Endothelial cell of umbilical vein (primary cell): ENCODE data around the gene DPP10. TPM values are rescaled to one million over a fixed set of nuclear protein-coding genes. Genes with fewer than 3 reads are reported as not detected.

Source experiments
- BruUV-seq: library from RNA; stranded (reverse); fragments of 400-500 nt; replicated peaks from 2 replicates; lab custom pipeline; 2021; lab: Mats Ljungman, UMichigan
- CTCF ChIA-PET: fragments of 300-600, 350-600 bp; sonication (Branson Sonifier 250); formaldehyde crosslinking; loops from one replicate; lab custom pipeline; 2021; ENCODE audit warnings: antibody characterized with exemption, inconsistent platforms; lab: Charles Lee
- POLR2A ChIA-PET: fragments of 300-600, 350-600 bp; sonication (Branson Sonifier 250); formaldehyde crosslinking; loops from one replicate; lab custom pipeline; 2021; ENCODE audit warnings: antibody characterized with exemption, inconsistent platforms; lab: Charles Lee
- DNase-seq: peaks from one replicate; pipeline ENCODE4 v3.0.0-alpha.2; 2011; ENCODE audit warnings: low read depth, low spot score
- FAIRE-seq: peaks from 2 replicates; lab custom pipeline; 2011; peaks lifted over from hg19 to GRCh38; lab: Jason Lieb, UNC
- H2AFZ ChIP-seq: 2 replicates; pipeline ENCODE4 v1.6.0; 2012; ENCODE audit warnings: low read depth, low read length, control low read depth, inconsistent platforms
- H3K27ac ChIP-seq: 2 replicates; pipeline ENCODE4 v1.5.1; 2011; ENCODE audit warnings: low read depth, mild to moderate bottlenecking, control low read depth, low read length, moderate library complexity; ENCODE audit not compliant: insufficient read depth
- H3K27me3 ChIP-seq, 2 experiments: 2 replicates each; pipeline versions ENCODE4 v1.6.0 to v1.6.1; 2011; ENCODE audit warnings: low read length in 2 of 2, mixed read lengths in 1 of 2; ENCODE audit not compliant: control insufficient read depth in 2 of 2, insufficient read depth in 2 of 2
- H3K36me3 ChIP-seq, 2 experiments: 2 replicates in 1 of 2; 3 replicates in 1 of 2; pipeline ENCODE4 v1.5.1; 2011; ENCODE audit warnings: low read length in 2 of 2, mild to moderate bottlenecking in 1 of 2, moderate library complexity in 1 of 2; ENCODE audit not compliant: control insufficient read depth in 2 of 2, insufficient read depth in 2 of 2; ENCODE audit errors: extremely low read depth in 1 of 2
- H3K4me1 ChIP-seq: 3 replicates; pipeline ENCODE4 v1.5.1; 2011; ENCODE audit warnings: mild to moderate bottlenecking, low read length; ENCODE audit not compliant: control insufficient read depth, insufficient read depth; ENCODE audit errors: extremely low read depth
- H3K4me2 ChIP-seq: 2 replicates; pipeline ENCODE4 v1.6.1; 2011; ENCODE audit warnings: low read length, control low read depth, mixed read lengths; ENCODE audit not compliant: insufficient read depth
- H3K4me3 ChIP-seq, 3 experiments: fragments of 200-600 bp in 1 of 3; sonication (generic), shearing (Covaris generic) in 1 of 3; replicated peaks in 1 of 3; 2 replicates each; pipeline ENCODE4 v1.5.1; 2011 to 2016; ENCODE audit warnings: control low read depth in 3 of 3, low read length in 3 of 3, mild to moderate bottlenecking in 2 of 3, inconsistent platforms in 1 of 3, low read depth in 1 of 3, moderate library complexity in 1 of 3; ENCODE audit not compliant: insufficient read depth in 1 of 3
- H3K79me2 ChIP-seq: 2 replicates; pipeline ENCODE4 v1.6.0; 2012; ENCODE audit warnings: low read length, inconsistent platforms; ENCODE audit not compliant: control insufficient read depth, insufficient read depth
- H3K9ac ChIP-seq: replicated peaks from 2 replicates; pipeline ENCODE3; 2011; ENCODE audit warnings: low read length, control low read depth; ENCODE audit not compliant: insufficient read depth; ENCODE audit errors: extremely low read depth
- H3K9me1 ChIP-seq: replicated peaks from 3 replicates; pipeline ENCODE4 v1.6.0; 2011; ENCODE audit warnings: mild to moderate bottlenecking, low read length; ENCODE audit not compliant: control insufficient read depth, insufficient read depth; ENCODE audit errors: extremely low read depth
- H3K9me3 ChIP-seq: replicated peaks from 2 replicates; pipeline ENCODE4 v1.5.1; 2012; ENCODE audit warnings: low read length, inconsistent platforms; ENCODE audit not compliant: control insufficient read depth, insufficient read depth
- H4K20me1 ChIP-seq: replicated peaks from 2 replicates; pipeline ENCODE3; 2011; ENCODE audit warnings: mild to moderate bottlenecking, low read length; ENCODE audit not compliant: control insufficient read depth, insufficient read depth; ENCODE audit errors: extremely low read depth
- CTCF ChIP-seq, 2 donors: IDR thresholded peaks; 1 replicate in 1 of 2; 2 replicates in 1 of 2; pipeline ENCODE4 v1.5.1; 2011; ENCODE audit warnings: low read length in 2 of 2, mild to moderate bottlenecking in 2 of 2, moderate library complexity in 2 of 2, control low read depth in 1 of 2, inconsistent platforms in 1 of 2, low read depth in 1 of 2; ENCODE audit not compliant: insufficient read depth in 1 of 2; ENCODE audit errors: extremely low read depth in 1 of 2
- EZH2 ChIP-seq: IDR thresholded peaks from 2 replicates; pipeline ENCODE4 v1.6.1; 2012; ENCODE audit warnings: borderline replicate concordance, low read depth, mild to moderate bottlenecking, moderate library complexity, low read length, inconsistent platforms; ENCODE audit not compliant: severe bottlenecking
- FOS ChIP-seq: IDR thresholded peaks from 2 replicates; pipeline ENCODE4 v1.6.1; 2011; ENCODE audit warnings: mild to moderate bottlenecking, low read length, moderate library complexity, borderline replicate concordance; ENCODE audit not compliant: insufficient read depth
- GATA2 ChIP-seq: IDR thresholded peaks from 2 replicates; pipeline ENCODE4 v1.7.0; 2011; ENCODE audit warnings: low read depth, mild to moderate bottlenecking, moderate library complexity, mixed read lengths, low read length; ENCODE audit not compliant: insufficient read length, insufficient read depth
- JUN ChIP-seq: IDR thresholded peaks from 2 replicates; pipeline ENCODE4 v1.6.1; 2011; ENCODE audit warnings: borderline replicate concordance, low read depth; ENCODE audit not compliant: insufficient read length, insufficient read depth
- MAX ChIP-seq: IDR thresholded peaks from 2 replicates; pipeline ENCODE4 v1.6.1; 2011; ENCODE audit not compliant: insufficient read depth, insufficient read length
- MYC ChIP-seq: IDR thresholded peaks from one replicate; pipeline ENCODE4 v1.6.1; 2011; ENCODE audit warnings: mild to moderate bottlenecking, low read depth, low read length
- POLR2A ChIP-seq: IDR thresholded peaks from 2 replicates; pipeline ENCODE4 v1.6.1; 2012; ENCODE audit warnings: low read depth, mild to moderate bottlenecking, control low read depth, low read length
- POLR2AphosphoS5 ChIP-seq: IDR thresholded peaks from 2 replicates; pipeline ENCODE4 v1.6.1; 2012; ENCODE audit warnings: low read depth, mild to moderate bottlenecking, control low read depth, low read length, moderate library complexity; ENCODE audit not compliant: insufficient read depth
- dilution Hi-C: fragments of 300-500 bp; cut with MboI; formaldehyde crosslinking; loops from one replicate; pipeline ENCODE4 v1.15.0; 2019; ENCODE audit warnings: low sequenced_read_pairs; ENCODE audit not compliant: extremely low pct_ligation_motif_present
- intact Hi-C: fragments of 100-400 bp; cut with micrococcal nuclease; formaldehyde crosslinking; loops from one replicate; pipeline ENCODE4 v1.10.0; 2022
- polyA plus RNA-seq, 4 experiments: library from polyadenylated mRNA; depleted of rRNA in 3 of 4; stranded (reverse) in 3 of 4; unstranded in 1 of 4; fragments of >200 nt; gene quantifications; 2 replicates each; pipeline versions ENCODE4 v1.2.1 to v1.2.3, GENCODE V29; 2011 to 2012; ENCODE audit warnings: missing spikeins in 1 of 4
- total RNA-seq: library from RNA; stranded (reverse); gene quantifications from 2 replicates; pipeline ENCODE4 v1.2.3, GENCODE V29; 2021

The DPP10 gene
- total and polyA plus RNA-seq, 2 donors (not counting 3 experiments of a cell fraction or from before 2014, with no cell fraction given): not detected

GRCh38 chr2:115094441-115094840 is 652.0 kb downstream of the DPP10 start:
- ChIA-PET POLR2A (no interaction called here), CTCF (no interaction called here)
- H2AFZ ChIP-seq: no peak overlapping the region
- TF ChIP-seq JUN: no peak
- TF ChIP-seq POLR2AphosphoS5: no peak
- no peak for TF ChIP-seq EZH2
- TF ChIP-seq MAX: no peak
- TF ChIP-seq POLR2A: no peak
- TF ChIP-seq CTCF (IDR thresholded peaks at IDR 0.05; ENCODE audit: extremely low read depth in 1 of 2, insufficient read depth in 1 of 2, low read depth in 1 of 2, low read length in 2 of 2): no peak
- TF ChIP-seq MYC: no peak
- TF ChIP-seq GATA2: no peak
- no peak for TF ChIP-seq FOS
- H3K9me1 ChIP-seq: no peaks in the 10 kb centered on the region
- H3K27me3 ChIP-seq: no peaks in the 10 kb centered on the region
- no peak overlapping the region for H3K4me2 ChIP-seq
- FAIRE-seq (no peak), DNase-seq (no peak)
- H3K9me3 ChIP-seq: peaks cover 7% of the 10 kb centered on the region
- BruUV-seq: no TSS peak
- H3K4me1 ChIP-seq: no peaks in the 10 kb centered on the region
- no peak overlapping the region for H3K9ac ChIP-seq
- intact Hi-C loops (no loop called here), dilution Hi-C loops (no loop called here)
- no peaks in the 10 kb centered on the region for H3K36me3 ChIP-seq
- H3K79me2 ChIP-seq: no peaks in the 10 kb centered on the region
- H3K4me3 ChIP-seq: no peak overlapping the region
- no peak overlapping the region for H3K27ac ChIP-seq
- H4K20me1 ChIP-seq: no peaks in the 10 kb centered on the region
